Mesenchymal stem cell (in vitro differentiated cells and primary cell): ENCODE data around the gene TRHDE.

ENCODE experiments used
- DNase-seq: peaks from one replicate; pipeline ENCODE4 v3.0.0-alpha.2; 2013
- H2AFZ ChIP-seq: one replicate; pipeline ENCODE4 v1.6.1; 2013; ENCODE audit warnings: low read depth, mild to moderate bottlenecking, control low read depth, inconsistent platforms, low read length, moderate library complexity
- H2AK5ac ChIP-seq: 2 replicates; pipeline ENCODE4 v1.6.1; 2013; ENCODE audit warnings: low read length, moderate library complexity, mild to moderate bottlenecking, inconsistent platforms; ENCODE audit not compliant: severe bottlenecking
- H2BK120ac ChIP-seq: one replicate; pipeline ENCODE4 v1.6.1; 2013; ENCODE audit warnings: low read depth, mild to moderate bottlenecking, inconsistent platforms, low read length, moderate library complexity
- H2BK12ac ChIP-seq, 2 experiments: one replicate each; pipeline ENCODE4 v1.6.1; 2013; ENCODE audit warnings: inconsistent platforms in 2 of 2, low read length in 2 of 2, mild to moderate bottlenecking in 2 of 2, moderate library complexity in 2 of 2, control low read depth in 1 of 2
- H2BK15ac ChIP-seq: one replicate; pipeline ENCODE4 v1.6.1; 2013; ENCODE audit warnings: mild to moderate bottlenecking, low read depth, inconsistent platforms; ENCODE audit not compliant: poor library complexity, severe bottlenecking
- H2BK5ac ChIP-seq: 2 replicates; pipeline ENCODE4 v1.6.1; 2013; ENCODE audit warnings: low read depth, mild to moderate bottlenecking, low read length, control low read depth, inconsistent platforms; ENCODE audit not compliant: poor library complexity, severe bottlenecking
- H3K14ac ChIP-seq, 2 experiments: one replicate each; pipeline ENCODE4 v1.6.1; 2013; ENCODE audit warnings: inconsistent platforms in 2 of 2, low read length in 2 of 2, control low read depth in 1 of 2, mild to moderate bottlenecking in 1 of 2, moderate library complexity in 1 of 2
- H3K18ac ChIP-seq, 2 experiments: one replicate each; pipeline ENCODE4 v1.6.1; 2013; ENCODE audit warnings: inconsistent platforms in 2 of 2, low read length in 2 of 2, control low read depth in 1 of 2, low read depth in 1 of 2, mild to moderate bottlenecking in 1 of 2
- H3K23ac ChIP-seq, 2 experiments: one replicate each; pipeline ENCODE4 v1.6.1; 2013; ENCODE audit warnings: inconsistent platforms in 2 of 2, low read length in 2 of 2, mild to moderate bottlenecking in 2 of 2, moderate library complexity in 2 of 2, control low read depth in 1 of 2
- H3K27ac ChIP-seq: 2 replicates; pipeline ENCODE4 v1.5.1; 2013; ENCODE audit warnings: mild to moderate bottlenecking, moderate library complexity, low read length, control low read depth, inconsistent platforms; ENCODE audit not compliant: poor library complexity, severe bottlenecking
- H3K27me3 ChIP-seq, 2 experiments: 2 replicates each; pipeline versions ENCODE4 v1.6.1 to v1.7.0; 2013; ENCODE audit warnings: low read length in 2 of 2, mild to moderate bottlenecking in 2 of 2, moderate library complexity in 2 of 2, control low read depth in 1 of 2, inconsistent platforms in 1 of 2; ENCODE audit not compliant: control insufficient read depth in 1 of 2, insufficient read depth in 1 of 2
- H3K36me3 ChIP-seq, 2 experiments: 2 replicates each; pipeline versions ENCODE4 v1.6.1 to v1.7.0; 2013; ENCODE audit warnings: low read length in 2 of 2, control low read depth in 1 of 2, inconsistent platforms in 1 of 2, low read depth in 1 of 2, mild to moderate bottlenecking in 1 of 2; ENCODE audit not compliant: insufficient read depth in 2 of 2, control insufficient read depth in 1 of 2
- H3K4ac ChIP-seq, 2 experiments: one replicate each; pipeline ENCODE4 v1.6.1; 2013; ENCODE audit warnings: inconsistent platforms in 2 of 2, low read length in 2 of 2, mild to moderate bottlenecking in 2 of 2, moderate library complexity in 2 of 2, control low read depth in 1 of 2, low read depth in 1 of 2
- H3K4me1 ChIP-seq: 2 replicates; pipeline ENCODE4 v1.6.1; 2013; ENCODE audit warnings: low read depth, low read length, control low read depth; ENCODE audit not compliant: control insufficient read depth, insufficient read depth
- H3K4me2 ChIP-seq: 2 replicates; pipeline ENCODE4 v1.6.1; 2013; ENCODE audit warnings: low read length, mild to moderate bottlenecking, inconsistent platforms; ENCODE audit not compliant: poor library complexity, severe bottlenecking
- H3K4me3 ChIP-seq, 2 experiments: 2 replicates each; pipeline versions ENCODE4 v1.5.1 to v1.7.0; 2013; ENCODE audit warnings: low read length in 2 of 2, mild to moderate bottlenecking in 2 of 2, control low read depth in 1 of 2, low read depth in 1 of 2; ENCODE audit not compliant: insufficient read depth in 1 of 2
- H3K79me1 ChIP-seq: replicated peaks from 2 replicates; pipeline ENCODE4 v1.6.1; 2013; ENCODE audit warnings: mild to moderate bottlenecking, control low read depth, low read length, inconsistent platforms; ENCODE audit not compliant: poor library complexity, severe bottlenecking
- H3K9ac ChIP-seq: 2 replicates; pipeline ENCODE4 v1.7.0; 2013; ENCODE audit warnings: mild to moderate bottlenecking, low read length, moderate library complexity
- H3K9me3 ChIP-seq: 2 replicates; pipeline ENCODE4 v1.7.0; 2013; ENCODE audit warnings: mild to moderate bottlenecking, low read length; ENCODE audit not compliant: control insufficient read depth
- H4K8ac ChIP-seq: one replicate; pipeline ENCODE4 v1.6.1; 2013; ENCODE audit warnings: inconsistent platforms, mild to moderate bottlenecking, low read length, moderate library complexity
- H4K91ac ChIP-seq: one replicate; pipeline ENCODE4 v1.6.1; 2013; ENCODE audit warnings: mild to moderate bottlenecking, low read length, inconsistent platforms
- WGBS: methylation state at CpG from one replicate; pipeline ENCODE4 v1.1.7; 2013; ENCODE audit warnings: mixed read lengths; 5-methylcytosine and 5-hydroxymethylcytosine counted together

Gene TRHDE

DNA sequence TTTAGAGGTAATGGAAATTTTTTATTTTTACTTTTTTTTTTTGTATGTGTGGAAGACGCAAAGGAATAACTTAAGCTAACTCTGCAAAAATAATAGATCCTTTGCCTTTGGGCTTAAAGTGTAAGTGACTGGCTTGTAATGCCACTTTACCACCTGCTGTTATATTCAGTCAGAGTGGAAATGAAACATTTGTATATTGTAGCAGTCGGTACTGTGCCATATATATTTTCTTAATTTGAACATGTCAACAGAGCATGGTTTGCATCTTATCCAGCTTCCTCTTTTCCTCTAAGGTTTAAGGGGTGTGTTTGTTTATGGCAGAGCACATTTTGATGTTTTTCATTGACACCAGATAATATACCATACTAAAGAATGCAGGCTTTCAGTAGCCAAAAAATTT lies 176.6 kb downstream of the TRHDE start:
- Histone ChIP-seq H3K4ac (no peak overlapping the region), H3K4me2 (no peak overlapping the region), H3K23ac (no peak overlapping the region), H4K8ac (no peak overlapping the region), H3K9ac (no peak overlapping the region), H3K27me3 (no peaks in the 10 kb centered on the region), H2BK15ac (no peak overlapping the region), H3K4me3 (no peak overlapping the region), H3K4me1 (no peaks in the 10 kb centered on the region), H3K36me3 (no peaks in the 10 kb centered on the region), H3K14ac (no peak overlapping the region), H4K91ac (no peak overlapping the region), H3K27ac (no peak overlapping the region), H2AK5ac (no peak overlapping the region), H2AFZ (no peak overlapping the region), H2BK12ac (no peak overlapping the region), H2BK120ac (no peak overlapping the region), H2BK5ac (no peak overlapping the region), H3K79me1 (no peaks in the 10 kb centered on the region), H3K18ac (no peak overlapping the region), H3K9me3 (peaks cover 5% of the 10 kb centered on the region)
- no peak for DNase-seq
- 100% methylated on average over 1 of the region's 2 CpGs for WGBS

DNA sequence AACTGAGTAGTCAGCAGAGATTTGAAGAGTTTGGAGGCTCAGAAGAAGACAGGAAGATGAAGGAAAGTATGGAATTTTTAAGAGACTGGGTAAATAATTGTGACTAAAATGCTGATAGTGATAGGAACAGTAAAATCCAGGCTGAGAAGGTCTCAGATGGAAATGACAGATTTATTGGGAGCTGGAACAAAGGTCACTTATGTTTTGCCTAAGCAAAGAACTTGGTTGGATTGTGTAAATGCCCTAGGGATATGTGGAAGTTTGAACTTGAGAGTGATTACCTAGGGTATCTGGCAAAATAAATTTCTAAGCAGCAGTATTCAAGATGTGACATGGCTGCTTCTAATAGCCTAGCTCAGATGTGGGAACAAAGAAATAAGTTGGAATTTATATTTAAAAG lies 180.9 kb downstream of the TRHDE start:
- H2AK5ac ChIP-seq, result no peak overlapping the region
- no peaks in the 10 kb centered on the region for H3K4me1 ChIP-seq
- H3K36me3 ChIP-seq, result no peaks in the 10 kb centered on the region
- no peak overlapping the region for H3K4ac ChIP-seq
- H3K27ac ChIP-seq, result no peak overlapping the region
- no peak overlapping the region for H3K9ac ChIP-seq
- H3K18ac ChIP-seq, result no peak overlapping the region
- no peaks in the 10 kb centered on the region for H3K27me3 ChIP-seq
- no peak overlapping the region for H3K4me2 ChIP-seq
- no peak overlapping the region for H2BK5ac ChIP-seq
- H2AFZ ChIP-seq, result no peak overlapping the region
- no peaks in the 10 kb centered on the region for H3K79me1 ChIP-seq
- DNase-seq, result no peak
- H4K91ac ChIP-seq, result no peak overlapping the region
- H2BK120ac ChIP-seq, result no peak overlapping the region
- peaks cover 5% of the 10 kb centered on the region for H3K9me3 ChIP-seq
- no peak overlapping the region for H3K14ac ChIP-seq
- no peak overlapping the region for H2BK15ac ChIP-seq
- no peak overlapping the region for H3K23ac ChIP-seq
- no peak overlapping the region for H4K8ac ChIP-seq
- no peak overlapping the region for H2BK12ac ChIP-seq
- no peak overlapping the region for H3K4me3 ChIP-seq

DNA sequence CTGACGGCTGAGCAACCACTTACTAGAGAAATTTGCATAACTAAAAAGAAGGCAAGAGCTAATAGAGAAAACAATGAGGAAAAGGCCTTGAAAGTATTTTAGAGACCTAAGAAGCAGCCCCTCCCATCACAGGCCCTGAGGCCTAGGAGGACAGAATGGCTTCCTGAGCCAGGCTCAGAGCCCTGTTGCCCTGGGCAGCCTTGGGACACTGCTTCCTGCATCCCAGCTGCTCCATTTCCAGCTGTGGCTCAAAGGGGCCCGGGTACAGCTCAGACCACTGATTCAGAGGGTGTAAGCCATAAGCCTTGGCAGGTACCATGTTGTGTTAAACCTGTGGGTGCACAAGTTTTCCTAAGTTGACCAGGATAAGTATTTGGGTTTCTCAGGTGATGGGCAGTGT lies 181.4 kb downstream of the TRHDE start:
- no peak overlapping the region for H2BK12ac ChIP-seq
- H3K4me1 ChIP-seq, result no peaks in the 10 kb centered on the region
- no peaks in the 10 kb centered on the region for H3K27me3 ChIP-seq
- H3K36me3 ChIP-seq, result no peaks in the 10 kb centered on the region
- peaks cover 5% of the 10 kb centered on the region for H3K9me3 ChIP-seq
- H4K91ac ChIP-seq, result no peak overlapping the region
- H2BK120ac ChIP-seq, result no peak overlapping the region
- DNase-seq, result no peak
- no peak overlapping the region for H3K27ac ChIP-seq
- no peak overlapping the region for H3K4ac ChIP-seq
- no peak overlapping the region for H3K18ac ChIP-seq
- no peak overlapping the region for H3K9ac ChIP-seq
- H2BK15ac ChIP-seq, result no peak overlapping the region
- no peak overlapping the region for H3K14ac ChIP-seq
- no peak overlapping the region for H3K4me3 ChIP-seq
- H3K23ac ChIP-seq, result no peak overlapping the region
- H2AFZ ChIP-seq, result no peak overlapping the region
- WGBS, result 100% methylated on average over 2 of the region's 2 CpGs
- H3K79me1 ChIP-seq, result no peaks in the 10 kb centered on the region
- H4K8ac ChIP-seq, result no peak overlapping the region
- no peak overlapping the region for H3K4me2 ChIP-seq
- H2AK5ac ChIP-seq, result no peak overlapping the region
- no peak overlapping the region for H2BK5ac ChIP-seq

DNA sequence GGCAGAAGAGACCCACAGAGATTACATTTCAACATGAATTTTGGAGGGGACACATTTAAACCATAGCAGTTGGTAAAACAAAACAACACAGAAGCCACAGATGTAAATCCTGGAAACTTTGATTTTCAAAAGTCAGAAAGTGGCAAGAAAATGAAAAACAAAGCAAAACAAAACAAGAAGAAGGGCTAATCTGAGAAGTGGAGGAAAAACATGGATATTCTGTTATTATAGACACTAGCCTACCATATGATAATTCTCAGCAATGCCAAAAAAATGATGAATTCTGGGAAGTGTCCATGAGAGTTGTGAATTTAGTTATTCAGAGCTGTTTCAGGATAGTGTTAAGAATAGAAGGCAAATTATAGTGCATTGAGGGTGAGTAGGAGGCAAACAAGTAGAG lies 192.3 kb downstream of the TRHDE start:
- no peaks in the 10 kb centered on the region for H3K79me1 ChIP-seq
- H3K4me1 ChIP-seq, result no peaks in the 10 kb centered on the region
- no peak overlapping the region for H2AK5ac ChIP-seq
- H2BK120ac ChIP-seq, result no peak overlapping the region
- no peaks in the 10 kb centered on the region for H3K9me3 ChIP-seq
- no peak overlapping the region for H2AFZ ChIP-seq
- no peak overlapping the region for H4K8ac ChIP-seq
- no peak overlapping the region for H2BK15ac ChIP-seq
- no peak overlapping the region for H4K91ac ChIP-seq
- H3K36me3 ChIP-seq, result no peaks in the 10 kb centered on the region
- no peak overlapping the region for H3K4ac ChIP-seq
- H3K27ac ChIP-seq, result no peak overlapping the region
- no peak overlapping the region for H3K4me3 ChIP-seq
- no peak overlapping the region for H3K4me2 ChIP-seq
- no peak overlapping the region for H2BK5ac ChIP-seq
- H3K9ac ChIP-seq, result no peak overlapping the region
- no peak overlapping the region for H3K18ac ChIP-seq
- no peak overlapping the region for H3K23ac ChIP-seq
- no peak overlapping the region for H3K14ac ChIP-seq
- H2BK12ac ChIP-seq, result no peak overlapping the region
- H3K27me3 ChIP-seq, result no peaks in the 10 kb centered on the region
- DNase-seq, result no peak
